ENCODE results near the gene FNDC3B. TPM values are rescaled to one million over a fixed set of nuclear protein-coding genes. Genes with fewer than 3 reads are reported as not detected.

The FNDC3B gene
- total RNA-seq, 1 donor from 2014 or later, result 153 TPM

GRCh38 chr3:172161133-172161789 is 121.9 kb downstream of the FNDC3B start:
- Histone ChIP-seq H3K27ac (no peak overlapping the region), H3K27me3 (ENCODE audit: low read depth) (no peaks in the 10 kb centered on the region), H3K36me3 (no peaks in the 10 kb centered on the region), H3K9me3 (no peaks in the 10 kb centered on the region), H3K4me1 (peaks cover 22% of the 10 kb centered on the region), H3K4me3 (no peak overlapping the region)
- DNase-seq (no peak), ATAC-seq (no peak)
- no peak for TF ChIP-seq CTCF (IDR thresholded peaks at IDR 0.05)
- intact Hi-C loops (cut with DNase I), result no loop called here

GRCh38 chr3:172161959-172162358 is 122.6 kb downstream of the FNDC3B start:
- intact Hi-C loops (cut with DNase I), result no loop called here

GRCh38 chr3:172163320-172163719 is 123.9 kb downstream of the FNDC3B start:
- H3K4me1 ChIP-seq, result peaks cover 20% of the 10 kb centered on the region
- no peak for ATAC-seq
- no peaks in the 10 kb centered on the region for H3K36me3 ChIP-seq
- no peaks in the 10 kb centered on the region for H3K27me3 ChIP-seq (ENCODE audit: low read depth)
- no peak for TF ChIP-seq CTCF (IDR thresholded peaks at IDR 0.05)
- no peak overlapping the region for H3K27ac ChIP-seq
- H3K4me3 ChIP-seq, result no peak overlapping the region
- DNase-seq, result no peak
- intact Hi-C loops (cut with DNase I), result no loop called here
- H3K9me3 ChIP-seq, result no peaks in the 10 kb centered on the region

More at GRCh38 chr3:172161959-172162358, 122.6 kb downstream of the FNDC3B start:
- Histone ChIP-seq H3K4me1 (peaks cover 15% of the 10 kb centered on the region), H3K9me3 (no peaks in the 10 kb centered on the region), H3K27me3 (ENCODE audit: low read depth) (no peaks in the 10 kb centered on the region), H3K36me3 (no peaks in the 10 kb centered on the region), H3K4me3 (no peak overlapping the region), H3K27ac (no peak overlapping the region)
- no peak for ATAC-seq
- DNase-seq, result no peak
- no peak for TF ChIP-seq CTCF (IDR thresholded peaks at IDR 0.05)

GRCh38 chr3:172164620-172165362 is 125.4 kb downstream of the FNDC3B start:
- no peaks in the 10 kb centered on the region for H3K36me3 ChIP-seq
- no peaks in the 10 kb centered on the region for H3K27me3 ChIP-seq (ENCODE audit: low read depth)
- ATAC-seq (no peak), DNase-seq (no peak)
- no peaks in the 10 kb centered on the region for H3K9me3 ChIP-seq
- no peak overlapping the region for H3K4me3 ChIP-seq
- peaks cover 27% of the 10 kb centered on the region for H3K4me1 ChIP-seq
- no peak overlapping the region for H3K27ac ChIP-seq
- no peak for TF ChIP-seq CTCF (IDR thresholded peaks at IDR 0.05)
- intact Hi-C loops (cut with DNase I), result no loop called here

GRCh38 chr3:172166261-172166660 is 126.9 kb downstream of the FNDC3B start:
- no peak overlapping the region for H3K27ac ChIP-seq
- peaks cover 32% of the 10 kb centered on the region for H3K4me1 ChIP-seq
- ATAC-seq (no peak), DNase-seq (no peak)
- H3K9me3 ChIP-seq, result no peaks in the 10 kb centered on the region
- no peak for TF ChIP-seq CTCF (IDR thresholded peaks at IDR 0.05)
- intact Hi-C loops (cut with DNase I), result no loop called here
- H3K27me3 ChIP-seq (ENCODE audit: low read depth), result no peaks in the 10 kb centered on the region
- no peaks in the 10 kb centered on the region for H3K36me3 ChIP-seq
- no peak overlapping the region for H3K4me3 ChIP-seq
